HG03108 (cell line): ENCODE data around the gene EEF1A1.
"Not testable (repeated sequence)": the region's sequence is repeated elsewhere in the genome, so short reads cannot be mapped to it uniquely, and the experiment has no call there.

Experiments
- ATAC-seq: cut with Tn5 transposase; IDR thresholded peaks from one replicate; pipeline ENCODE4 v1.9.1; 2021; ENCODE audit warnings: moderate library complexity; ENCODE audit not compliant: unreplicated experiment

EEF1A1 gene

GRCh38 chr6:73538116-73538779, 17.4 kb upstream of the EEF1A1 start:
- ATAC-seq, result no peak

GRCh38 chr6:73537677-73538076, 16.8 kb upstream of the EEF1A1 start:
- no peak for ATAC-seq

GRCh38 chr6:73534628-73535027, 13.8 kb upstream of the EEF1A1 start:
- no peak for ATAC-seq

GRCh38 chr6:73532293-73532692, 11.5 kb upstream of the EEF1A1 start:
- ATAC-seq, result no peak

- ATAC-seq, result no peak
These were observed 8.1 kb upstream of the EEF1A1 start for GRCh38 chr6:73528897-73529296.

- ATAC-seq, result no peak
These were observed 4.9 kb upstream of the EEF1A1 start for GRCh38 chr6:73525546-73526330.

GRCh38 chr6:73523434-73524123, 2.7 kb upstream of the EEF1A1 start:
- ATAC-seq, result peak; percentile 50

- peak; percentile 27 for ATAC-seq
These were observed 636 bp upstream of the EEF1A1 start for GRCh38 chr6:73521351-73521985.

- ATAC-seq, result no peak
These were observed 725 bp downstream of the EEF1A1 start for GRCh38 chr6:73519926-73520687.

- not testable (repeated sequence) for ATAC-seq
These were observed 1.6 kb downstream of the EEF1A1 start for GRCh38 chr6:73518982-73519881.

- not testable (repeated sequence) for ATAC-seq
These were observed 2.5 kb downstream of the EEF1A1 start for GRCh38 chr6:73518100-73518981.

- no peak for ATAC-seq
These were observed 4.0 kb downstream of the EEF1A1 start for GRCh38 chr6:73516514-73517489.

- ATAC-seq, result peak; percentile 39
These were observed 5.6 kb downstream of the EEF1A1 start for GRCh38 chr6:73515204-73515655.

GRCh38 chr6:73514746-73515110, 6.1 kb downstream of the EEF1A1 start:
- no peak for ATAC-seq

GRCh38 chr6:73513496-73513854, 7.4 kb downstream of the EEF1A1 start:
- ATAC-seq, result no peak

GRCh38 chr6:73511796-73512195, 9.0 kb downstream of the EEF1A1 start:
- ATAC-seq, result no peak

GRCh38 chr6:73509851-73510250, 11.0 kb downstream of the EEF1A1 start:
- no peak for ATAC-seq
